ENCODE data around the gene HARBI1. TPM values are rescaled to one million over a fixed set of nuclear protein-coding genes. Genes with fewer than 3 reads are reported as not detected.
A peak's percentile ranks its signal among the peaks of the same experiment; 100 is the strongest.

The HARBI1 gene
- total RNA-seq, 2 donors from 2014 or later, result 4.5 to 6.4 TPM

DNA sequence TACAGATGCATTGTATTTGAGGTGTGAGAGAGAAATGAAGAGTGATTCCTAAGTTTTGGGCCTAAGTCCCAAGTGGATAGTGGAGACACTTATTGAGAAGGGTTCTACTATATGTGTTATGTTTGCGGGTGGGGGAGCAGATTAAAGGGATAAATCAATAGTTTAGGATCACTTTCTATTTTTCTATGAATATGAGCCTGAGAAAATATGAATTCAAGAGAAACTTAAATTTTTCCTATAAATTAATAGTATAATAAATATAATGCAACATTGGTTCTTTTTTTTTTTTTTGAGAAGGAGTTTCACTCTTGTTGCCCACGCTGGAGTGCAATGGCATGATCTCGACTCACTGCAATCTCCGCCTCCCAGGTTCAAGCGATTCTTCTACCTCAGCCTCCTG is 54.5 kb downstream of the HARBI1 start:
- intact Hi-C loops (cut with DNase I, micrococcal nuclease), result no loop called here
- ATAC-seq (no peak), DNase-seq (no peak)

DNA sequence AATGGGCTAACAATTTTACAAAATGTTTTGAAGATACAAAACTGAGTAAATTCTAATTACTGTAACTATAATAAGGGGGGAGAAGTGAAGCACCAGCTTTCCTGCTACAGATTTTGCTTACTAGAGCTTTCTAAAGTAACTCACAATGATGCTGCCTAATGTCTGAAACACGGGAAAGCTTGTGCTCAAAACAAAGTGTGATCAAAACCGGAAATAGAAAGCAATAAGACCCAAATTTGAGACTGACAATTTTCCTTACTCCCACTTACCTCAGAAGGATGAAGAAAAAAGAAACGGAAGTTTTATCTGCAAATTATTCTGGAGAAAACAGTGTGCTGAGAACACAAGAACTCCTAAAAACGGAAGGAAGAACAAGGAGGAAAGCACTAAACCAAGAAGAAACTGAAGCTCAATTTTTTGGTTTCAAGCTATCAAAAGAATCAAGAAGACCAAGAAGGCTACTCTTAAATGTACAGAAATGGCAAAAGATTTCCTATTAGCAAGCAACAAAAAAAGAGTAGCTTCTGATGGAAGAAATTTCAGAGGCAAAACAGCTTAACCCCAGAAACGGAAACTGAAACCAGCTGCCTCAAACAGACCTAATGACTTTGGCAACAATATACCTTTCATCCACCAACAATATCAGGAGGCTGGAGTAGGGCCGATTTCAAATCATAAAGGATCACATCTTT is 56.6 kb downstream of the HARBI1 start:
- DNase-seq (no peak), ATAC-seq (peak; percentile 86)

DNA sequence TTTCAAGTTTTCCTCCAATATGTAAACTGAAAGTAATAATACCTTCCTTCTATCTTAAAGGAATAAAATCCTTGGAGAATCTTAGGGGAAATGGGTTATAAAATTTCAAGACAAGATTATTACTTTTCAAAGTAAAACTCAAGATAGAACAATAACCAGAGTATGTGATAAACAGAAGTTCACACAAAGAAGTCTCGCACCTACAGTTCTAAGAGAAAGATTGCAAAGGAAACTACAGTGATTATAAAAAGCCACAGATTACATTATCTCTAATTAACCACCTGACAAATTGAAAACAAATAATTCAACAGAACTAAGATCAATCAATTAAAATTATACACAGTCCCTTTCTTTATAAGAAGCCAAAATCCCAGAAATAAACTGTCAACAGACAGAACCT is 57.2 kb downstream of the HARBI1 start:
- ATAC-seq (no peak), DNase-seq (no peak)
- intact Hi-C loops (cut with DNase I, micrococcal nuclease), result no loop called here

More for the DNA sequence above, 56.6 kb downstream of the HARBI1 start:
- intact Hi-C loops (cut with DNase I, micrococcal nuclease), result no loop called here

DNA sequence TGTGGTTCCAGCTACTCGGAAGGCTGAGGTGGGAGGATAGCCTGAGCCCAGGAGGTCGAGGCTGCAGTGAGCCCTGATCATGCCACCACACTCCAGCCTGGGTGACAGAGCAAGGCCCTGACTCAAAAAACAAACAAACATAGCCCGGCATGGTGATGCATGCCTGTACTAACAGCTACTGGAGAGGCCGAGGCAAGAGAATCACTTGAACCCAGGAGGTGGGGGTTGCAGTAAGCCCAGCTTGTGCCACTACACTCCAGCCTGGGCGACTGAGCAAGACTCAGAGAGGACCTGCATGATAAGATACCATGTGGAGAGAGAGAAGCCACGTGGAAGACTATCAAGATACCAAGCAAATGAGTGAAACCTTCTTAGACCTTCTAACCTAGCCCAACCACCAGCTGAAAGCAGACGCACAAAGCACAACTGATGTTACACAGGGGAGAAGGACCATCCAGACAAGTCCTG is 59.3 kb downstream of the HARBI1 start:
- DNase-seq (no peak), ATAC-seq (no peak)
- intact Hi-C loops (cut with DNase I, micrococcal nuclease), result no loop called here

DNA sequence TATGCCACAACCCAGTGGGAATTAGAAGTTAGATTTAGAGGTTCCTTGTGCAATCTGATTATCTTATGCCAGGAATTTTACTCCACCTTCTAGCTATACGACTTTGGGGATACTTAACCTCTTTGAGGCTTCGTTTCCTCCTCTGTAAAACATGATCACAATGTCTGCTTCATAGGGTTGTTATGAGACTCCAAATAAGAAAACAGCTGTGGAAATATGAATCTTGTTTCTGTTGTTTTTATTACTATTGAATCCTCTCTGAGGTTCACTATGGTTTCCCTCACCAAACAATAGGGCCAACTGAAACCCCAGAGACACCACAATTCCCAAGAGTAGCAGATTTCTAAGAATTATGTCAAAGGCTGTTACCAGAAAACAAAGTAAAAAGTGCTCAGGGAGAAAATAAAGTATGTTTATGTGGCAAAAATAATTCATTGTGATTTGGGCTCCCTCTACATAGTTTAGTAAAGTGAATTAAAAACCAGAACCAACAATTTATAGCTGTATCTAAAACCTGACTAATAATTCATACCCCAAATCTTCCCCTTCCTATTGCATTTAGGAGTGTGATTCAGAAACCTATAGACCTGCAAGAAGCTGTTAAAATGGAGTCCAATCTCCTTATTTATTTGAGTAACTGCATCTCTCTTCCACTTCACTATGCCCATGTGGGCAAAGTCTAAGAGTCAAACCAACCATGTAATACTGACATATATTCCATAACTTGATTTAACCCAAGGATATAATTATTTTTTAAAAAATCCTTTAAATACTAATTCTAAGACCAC is 61.6 kb downstream of the HARBI1 start:
- ATAC-seq (peak; percentile 28), DNase-seq (no peak)
- intact Hi-C loops (cut with DNase I, micrococcal nuclease), result no loop called here

DNA sequence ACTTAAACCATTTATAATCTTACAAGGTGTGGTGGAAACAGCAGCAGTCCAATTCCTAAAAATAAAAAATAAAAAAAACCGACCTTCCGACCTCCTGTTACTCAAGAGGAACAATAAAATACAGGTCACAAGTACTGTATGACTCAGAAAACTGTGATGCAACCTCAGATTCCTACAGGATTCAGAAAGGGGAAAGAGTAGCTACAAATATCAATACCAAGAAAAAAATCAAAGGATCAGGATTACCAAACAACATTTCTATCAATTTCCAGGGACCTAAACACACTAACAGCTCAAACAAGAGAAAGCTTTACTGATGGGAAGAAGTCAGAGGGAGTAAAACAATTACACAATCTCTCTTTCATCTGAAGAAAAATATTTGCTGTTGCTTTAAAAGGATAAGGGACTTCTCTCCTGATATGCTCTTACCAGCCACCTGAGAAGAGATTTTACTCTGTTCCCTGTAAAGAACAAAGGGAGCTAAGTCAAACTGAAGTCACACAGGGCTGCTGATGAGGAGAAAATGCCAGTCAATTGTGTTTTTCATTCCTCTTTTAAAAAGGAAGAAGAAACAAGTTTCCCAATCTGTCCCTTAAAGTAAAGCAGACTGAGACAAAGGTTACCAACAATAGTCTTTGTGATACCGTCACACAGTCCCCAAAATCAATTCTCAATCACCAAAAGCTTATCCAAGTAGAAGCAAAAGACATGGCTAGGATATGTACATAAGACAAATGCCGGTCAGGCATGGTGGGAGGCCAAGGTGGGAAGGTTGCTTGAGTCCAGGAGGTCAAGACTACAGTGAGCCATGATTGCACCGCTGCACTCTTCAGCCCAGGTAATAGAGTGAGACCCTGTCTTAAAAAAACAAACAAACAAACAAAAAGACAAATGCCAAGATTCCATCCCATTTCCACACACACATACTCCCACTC is 62.5 kb downstream of the HARBI1 start:
- no peak for DNase-seq
- peak; percentile 89 for ATAC-seq

DNA sequence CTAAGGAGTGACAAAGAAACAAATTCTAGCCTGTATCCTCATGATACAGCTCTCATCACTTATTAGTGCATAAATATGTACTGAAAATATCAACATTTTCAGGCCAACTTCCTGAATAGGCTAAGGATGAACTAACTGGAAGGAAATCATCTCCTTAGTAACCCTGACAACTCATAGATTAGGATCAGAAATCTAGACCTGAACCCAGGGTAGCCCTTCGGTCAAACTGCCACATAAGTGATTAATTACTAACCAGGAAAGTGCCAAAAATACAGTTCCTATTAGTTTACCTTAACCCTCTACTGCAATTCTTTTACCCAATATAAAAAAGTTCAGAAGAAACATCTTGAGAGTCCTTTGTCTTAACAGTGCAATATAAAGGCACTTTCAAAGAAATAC is 63.2 kb downstream of the HARBI1 start:
- intact Hi-C loops (cut with DNase I, micrococcal nuclease), result no loop called here
- DNase-seq (no peak), ATAC-seq (peak; percentile 39)

More for the DNA sequence above, 62.5 kb downstream of the HARBI1 start:
- intact Hi-C loops (cut with DNase I, micrococcal nuclease), result no loop called here

Other genes with a start within 250 kb of the HARBI1 start
- gene MDK, start 235.6 kb downstream of the HARBI1 start, total RNA-seq, result 100 to 1,000 TPM; 136 to 195 TPM
- gene CHRM4, start 225.5 kb downstream of the HARBI1 start, total RNA-seq, result 1 to 10 TPM in 1 of 2 donors, under 1 TPM in 1; 0.67 to 3.1 TPM
- gene AMBRA1, start 23.2 kb downstream of the HARBI1 start, total RNA-seq, result 10 to 100 TPM; 39.4 to 40.1 TPM
- 10 to 100 TPM; 51.3 to 57.6 TPM for gene ATG13, start 326 bp upstream of the HARBI1 start, total RNA-seq
- 10 to 100 TPM; 77.3 to 78.5 TPM for gene ARHGAP1, start 83.4 kb upstream of the HARBI1 start, total RNA-seq
- 10 to 100 TPM; 11.3 to 11.6 TPM for gene ZNF408, start 83.8 kb upstream of the HARBI1 start, total RNA-seq
- not detected for gene F2, start 102.0 kb upstream of the HARBI1 start, total RNA-seq
- gene CKAP5, start 229.1 kb upstream of the HARBI1 start, total RNA-seq, result 10 to 100 TPM; 50.4 to 68.0 TPM

Data from left colon (tissue), 2 donors.